OCI-LY7 (cell line): ENCODE measurements around the gene GEMIN7. TPM values are rescaled to one million over a fixed set of nuclear protein-coding genes. Genes with fewer than 3 reads are reported as not detected.

Experiments used
- BruUV-seq: library from RNA; stranded (reverse); fragments of 400-500 nt; replicated peaks from 2 replicates; lab custom pipeline; 2021; lab: Mats Ljungman, UMichigan
- CTCF ChIA-PET: fragments of 300-600 bp; sonication (Branson Sonifier 250); formaldehyde crosslinking; loops from one replicate; lab custom pipeline; 2022; ENCODE audit warnings: antibody characterized with exemption; ENCODE audit not compliant: unreplicated experiment; lab: Charles Lee
- POLR2A ChIA-PET: fragments of 300-600 bp; sonication (Branson Sonifier 250); formaldehyde crosslinking; loops from one replicate; lab custom pipeline; 2022; ENCODE audit warnings: antibody characterized with exemption; lab: Charles Lee
- DNase-seq: peaks from one replicate; pipeline ENCODE4 v3.0.0-alpha.2; 2015; ENCODE audit warnings: low spot score
- H2AFZ ChIP-seq: fragments of 200-600 bp; sonication (generic), shearing (Covaris generic); 2 replicates; pipeline ENCODE4 v1.6.1; 2014; ENCODE audit warnings: mild to moderate bottlenecking, antibody characterized with exemption, low read length, moderate library complexity
- H3K27ac ChIP-seq: fragments of 200-600 bp; sonication (generic); 2 replicates; pipeline ENCODE4 v1.5.1; 2014; ENCODE audit warnings: mixed run types, low read depth, mild to moderate bottlenecking, moderate library complexity, low read length, inconsistent platforms; ENCODE audit not compliant: poor library complexity, severe bottlenecking
- H3K36me3 ChIP-seq: fragments of 200-600 bp; sonication (generic); 2 replicates; pipeline ENCODE4 v1.6.1; 2014; ENCODE audit warnings: mild to moderate bottlenecking, antibody characterized with exemption, low read length, moderate library complexity, mixed read lengths; ENCODE audit not compliant: insufficient read depth
- H3K4me1 ChIP-seq: fragments of 200-600 bp; sonication (generic); 2 replicates; pipeline ENCODE4 v1.5.1; 2014; ENCODE audit warnings: mild to moderate bottlenecking, low read length; ENCODE audit not compliant: insufficient read depth, poor library complexity, severe bottlenecking
- H3K4me2 ChIP-seq: fragments of 200-600 bp; sonication (generic); 2 replicates; pipeline ENCODE4 v1.6.1; 2014; ENCODE audit warnings: mild to moderate bottlenecking, low read length
- H3K4me3 ChIP-seq: fragments of 200-600 bp; sonication (generic); 2 replicates; pipeline ENCODE4 v1.5.1; 2014; ENCODE audit warnings: mild to moderate bottlenecking, low read depth, low read length; ENCODE audit not compliant: poor library complexity, severe bottlenecking
- H3K79me2 ChIP-seq: fragments of 200-600 bp; sonication (generic); 2 replicates; pipeline ENCODE4 v1.6.1; 2016; ENCODE audit warnings: low read depth, mild to moderate bottlenecking, low read length, moderate library complexity, mixed read lengths; ENCODE audit not compliant: insufficient read depth
- H3K9me2 ChIP-seq: fragments of 200-600 bp; sonication (generic); 2 replicates; pipeline ENCODE4 v1.6.1; 2016; ENCODE audit warnings: mild to moderate bottlenecking, low read length, mixed read lengths; ENCODE audit not compliant: insufficient read depth
- H3K9me3 ChIP-seq: fragments of 200-600 bp; sonication (generic); 2 replicates; pipeline ENCODE4 v1.6.1; 2014; ENCODE audit warnings: mild to moderate bottlenecking, mixed run types, low read length, mixed read lengths
- H4K20me1 ChIP-seq: fragments of 200-600 bp; sonication (generic); 2 replicates; pipeline ENCODE4 v1.6.1; 2014; ENCODE audit warnings: mild to moderate bottlenecking, antibody characterized with exemption, low read length, moderate library complexity, mixed read lengths; ENCODE audit not compliant: insufficient read depth
- EZH2phosphoT487 ChIP-seq: fragments of 200-600 bp; sonication (generic); IDR thresholded peaks from 2 replicates; pipeline ENCODE4 v1.6.1; 2018; ENCODE audit warnings: low read depth, borderline replicate concordance, mild to moderate bottlenecking, mixed run types, antibody characterized with exemption, low read length, moderate library complexity, mixed read lengths
- intact Hi-C: fragments of 100-400 bp; cut with micrococcal nuclease; formaldehyde crosslinking; loops from one replicate; pipeline ENCODE4 v1.10.0; 2022; ENCODE audit not compliant: unreplicated experiment
- total RNA-seq, 2 experiments: library from RNA; depleted of rRNA in 1 of 2; stranded (reverse); fragments of >200 nt in 1 of 2; shearing (Covaris generic) in 1 of 2; gene quantifications; 2 replicates each; pipeline ENCODE4 v1.2.3, GENCODE V29; 2014 to 2022
- TF ChIP-seq, protein P1 (sequence below): fragments of 200-600 bp; sonication (generic); conservative IDR thresholded peaks from 2 replicates; pipeline ENCODE4 v1.5.1; 2014; ENCODE audit warnings: mild to moderate bottlenecking, antibody characterized with exemption, low read length, moderate library complexity, mixed read lengths

Gene GEMIN7
- total RNA-seq, 2 experiments from 2014 or later = 46.3 to 60.0 TPM

DNA sequence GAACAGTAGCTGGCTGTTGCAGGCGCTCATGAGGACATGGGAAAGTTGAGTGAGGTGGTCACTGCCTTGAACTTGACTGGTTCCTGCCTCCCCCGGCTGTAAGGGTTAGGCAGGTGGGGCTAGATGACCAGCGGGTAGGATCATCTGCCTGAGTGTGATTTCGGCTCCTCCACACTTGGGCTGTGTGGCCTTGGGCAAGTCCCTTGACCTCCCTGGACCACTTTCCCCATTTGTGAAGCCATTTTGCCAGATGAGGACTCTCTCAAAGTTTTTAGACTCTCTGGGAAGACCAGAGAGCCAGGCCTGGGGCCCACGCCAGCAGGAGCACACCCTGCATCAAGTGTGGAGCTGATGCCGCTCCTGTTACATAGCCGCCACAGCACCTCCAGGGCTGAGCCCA is 23.4 kb downstream of the GEMIN7 start:
- Histone ChIP-seq H4K20me1 (no peaks in the 10 kb centered on the region; the same call in 1 of the 2 replicates), H3K9me2 (no peaks in the 10 kb centered on the region), H3K79me2 (peaks cover 47% of the 10 kb centered on the region), H3K4me2 (no peak overlapping the region), H3K4me3 (no peak overlapping the region), H3K27ac (no peak overlapping the region), H2AFZ (no peak overlapping the region), H3K36me3 (peaks cover 20% of the 10 kb centered on the region; the same call in 1 of the 2 replicates), H3K9me3 (no peaks in the 10 kb centered on the region), H3K4me1 (peaks cover 14% of the 10 kb centered on the region)
- no peak for DNase-seq
- BruUV-seq = no TSS peak
- ChIA-PET CTCF (interaction anchor here (0.6 kb wide), 1 partner anchor 84 kb away, joined by 5 read pairs; no protein-coding TSS in a partner anchor), POLR2A (interaction anchor here (0.6 kb wide), 1 partner anchor 10 kb away, joined by 3 read pairs; no protein-coding TSS in a partner anchor)
- TF ChIP-seq, protein P1, sequence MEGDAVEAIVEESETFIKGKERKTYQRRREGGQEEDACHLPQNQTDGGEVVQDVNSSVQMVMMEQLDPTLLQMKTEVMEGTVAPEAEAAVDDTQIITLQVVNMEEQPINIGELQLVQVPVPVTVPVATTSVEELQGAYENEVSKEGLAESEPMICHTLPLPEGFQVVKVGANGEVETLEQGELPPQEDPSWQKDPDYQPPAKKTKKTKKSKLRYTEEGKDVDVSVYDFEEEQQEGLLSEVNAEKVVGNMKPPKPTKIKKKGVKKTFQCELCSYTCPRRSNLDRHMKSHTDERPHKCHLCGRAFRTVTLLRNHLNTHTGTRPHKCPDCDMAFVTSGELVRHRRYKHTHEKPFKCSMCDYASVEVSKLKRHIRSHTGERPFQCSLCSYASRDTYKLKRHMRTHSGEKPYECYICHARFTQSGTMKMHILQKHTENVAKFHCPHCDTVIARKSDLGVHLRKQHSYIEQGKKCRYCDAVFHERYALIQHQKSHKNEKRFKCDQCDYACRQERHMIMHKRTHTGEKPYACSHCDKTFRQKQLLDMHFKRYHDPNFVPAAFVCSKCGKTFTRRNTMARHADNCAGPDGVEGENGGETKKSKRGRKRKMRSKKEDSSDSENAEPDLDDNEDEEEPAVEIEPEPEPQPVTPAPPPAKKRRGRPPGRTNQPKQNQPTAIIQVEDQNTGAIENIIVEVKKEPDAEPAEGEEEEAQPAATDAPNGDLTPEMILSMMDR = no peak
- TF ChIP-seq EZH2phosphoT487 = no peak
- intact Hi-C loops = no loop called here

DNA sequence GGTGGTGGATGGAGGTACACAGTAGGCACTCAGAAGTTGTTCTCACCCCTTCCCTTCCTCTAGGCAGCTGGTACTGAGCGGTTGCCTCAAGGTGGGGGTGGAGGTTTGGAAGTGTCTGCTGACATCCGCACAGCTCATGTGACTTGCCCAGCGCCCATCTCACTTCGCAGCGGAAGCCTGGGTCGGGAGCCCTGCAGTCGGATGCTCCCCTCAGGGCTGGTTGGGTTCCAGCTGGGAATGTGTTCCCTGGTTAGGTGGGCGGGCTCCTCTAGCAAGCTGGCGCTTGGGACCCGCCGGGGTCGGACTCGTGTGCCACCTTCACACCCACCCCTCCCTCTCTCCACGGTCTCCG is 24.1 kb downstream of the GEMIN7 start:
- no TSS peak for BruUV-seq
- no peaks in the 10 kb centered on the region for H3K9me3 ChIP-seq
- peaks cover 20% of the 10 kb centered on the region; the same call in 1 of the 2 replicates for H3K36me3 ChIP-seq
- ChIA-PET POLR2A (interaction anchor here (0.6 kb wide), 1 partner anchor 11 kb away, joined by 3 read pairs; no protein-coding TSS in a partner anchor), CTCF (no interaction called here)
- H3K79me2 ChIP-seq = peaks cover 47% of the 10 kb centered on the region
- intact Hi-C loops = no loop called here
- no peaks in the 10 kb centered on the region for H3K9me2 ChIP-seq
- DNase-seq = no peak
- no peak overlapping the region for H3K4me3 ChIP-seq
- no peak overlapping the region for H2AFZ ChIP-seq
- TF ChIP-seq, protein P1 = no peak
- TF ChIP-seq EZH2phosphoT487 = no peak
- no peaks in the 10 kb centered on the region; the same call in 1 of the 2 replicates for H4K20me1 ChIP-seq
- no peak overlapping the region for H3K27ac ChIP-seq
- peak overlapping the region; percentile 13; the same call in 1 of the 2 replicates for H3K4me2 ChIP-seq
- H3K4me1 ChIP-seq = peaks cover 14% of the 10 kb centered on the region

DNA sequence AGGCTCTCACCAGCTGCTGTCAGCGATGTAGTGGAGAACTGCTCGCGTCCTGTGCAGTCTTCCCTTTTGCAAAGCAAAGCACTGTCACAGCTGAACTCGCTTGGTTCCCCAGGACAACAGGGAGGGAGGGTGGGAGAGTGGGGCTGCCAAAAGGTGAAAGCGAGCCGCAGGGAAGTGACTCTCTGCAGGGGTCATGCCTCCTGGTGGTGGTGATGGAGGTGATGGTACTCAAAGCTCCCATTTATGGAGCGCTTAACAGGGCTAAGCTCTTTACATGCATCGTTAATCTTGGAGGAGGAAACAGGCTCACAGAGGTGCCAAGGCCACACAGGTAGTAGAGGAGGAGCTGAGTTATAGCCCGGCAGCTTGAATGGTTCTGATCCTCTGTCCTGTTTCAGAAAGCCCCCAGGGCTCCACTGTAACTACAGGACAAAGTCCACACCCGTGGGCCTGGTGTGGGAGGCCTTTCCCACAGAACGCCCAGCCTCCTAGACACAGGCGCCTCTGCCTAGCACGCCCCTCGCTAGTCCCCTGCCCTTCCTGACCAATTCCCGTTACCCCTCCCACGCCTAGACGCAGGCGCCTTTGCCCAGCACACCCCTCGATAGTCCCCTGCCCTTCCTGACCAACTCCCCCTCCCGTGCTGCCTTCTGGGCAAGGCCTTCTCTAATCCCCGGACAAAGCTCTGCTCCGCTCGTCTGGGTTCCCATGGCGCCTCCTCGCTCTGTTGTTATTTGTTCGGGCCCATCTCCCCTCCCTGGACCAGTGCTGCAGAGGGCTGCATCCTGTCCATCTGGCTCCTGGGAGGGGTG is 24.7 kb downstream of the GEMIN7 start:
- peaks cover 14% of the 10 kb centered on the region for H3K4me1 ChIP-seq
- no peak overlapping the region for H2AFZ ChIP-seq
- TF ChIP-seq, protein P1 = no peak
- CTCF ChIA-PET = no interaction called here
- peaks cover 46% of the 10 kb centered on the region for H3K79me2 ChIP-seq
- H3K4me3 ChIP-seq = no peak overlapping the region
- H3K9me3 ChIP-seq = no peaks in the 10 kb centered on the region
- no TSS peak for BruUV-seq
- H3K27ac ChIP-seq = no peak overlapping the region
- intact Hi-C loops = no loop called here
- no peak for DNase-seq
- H3K36me3 ChIP-seq = peaks cover 20% of the 10 kb centered on the region; the same call in 1 of the 2 replicates
- H4K20me1 ChIP-seq = no peaks in the 10 kb centered on the region; the same call in 1 of the 2 replicates
- H3K4me2 ChIP-seq = peak overlapping the region; percentile 13; the same call in 1 of the 2 replicates
- POLR2A ChIA-PET = no interaction called here
- no peaks in the 10 kb centered on the region for H3K9me2 ChIP-seq
